HepG2 (cell line): ENCODE results near the gene CLEC7A.

Experiments used
- ARHGAP35 ChIP-seq: sonication (generic); formaldehyde crosslinking; IDR thresholded peaks from 2 replicates; pipeline ENCODE4 v1.9.0; 2022; ENCODE audit warnings: mild to moderate bottlenecking, inconsistent platforms, moderate library complexity, missing genetic modification reagents, borderline replicate concordance
- MYPOP ChIP-seq: sonication (generic); formaldehyde crosslinking; IDR thresholded peaks from 2 replicates; pipeline ENCODE4 v1.8.1; 2023; ENCODE audit warnings: mild to moderate bottlenecking, moderate library complexity, missing genetic modification reagents
- NR3C1 ChIP-seq: sonication (generic); formaldehyde crosslinking; IDR thresholded peaks from 2 replicates; pipeline ENCODE4 v1.4.0; 2020; ENCODE audit warnings: missing genetic modification reagents
- PAX8 ChIP-seq: sonication (generic); formaldehyde crosslinking; IDR thresholded peaks from 2 replicates; pipeline ENCODE4 v1.8.0; 2022; ENCODE audit warnings: mild to moderate bottlenecking, missing genetic modification reagents, borderline replicate concordance
- SIN3A ChIP-seq: IDR thresholded peaks from 2 replicates; pipeline ENCODE4 v1.6.1; 2011; ENCODE audit warnings: low read depth, mild to moderate bottlenecking, control low read depth, low read length, borderline replicate concordance
- U2AF1 ChIP-seq: fragments of 200-400 bp; formaldehyde crosslinking; optimal IDR thresholded peaks from 2 replicates; pipeline ENCODE3; 2017; ENCODE audit warnings: mild to moderate bottlenecking, low read depth, low read length
- ZMYM3 ChIP-seq: sonication (generic); formaldehyde crosslinking; IDR thresholded peaks from 2 replicates; pipeline ENCODE4 v1.5.1; 2020; ENCODE audit warnings: mild to moderate bottlenecking, missing genetic modification reagents
- ZNF10 ChIP-seq: sonication (generic); formaldehyde crosslinking; IDR thresholded peaks from 2 replicates; pipeline ENCODE4 v1.4.0; 2020; ENCODE audit warnings: mild to moderate bottlenecking, low read depth, missing genetic modification reagents, borderline replicate concordance

GRCh38 chr12:10094646-10095395 is 35.2 kb downstream of the CLEC7A start:
- no peak for TF ChIP-seq SIN3A
- TF ChIP-seq ARHGAP35 (CRISPR knock-in tag): no peak
- TF ChIP-seq ZNF10 (CRISPR knock-in tag): no peak
- TF ChIP-seq PAX8 (CRISPR knock-in tag): no peak
- no peak for TF ChIP-seq ZMYM3 (CRISPR knock-in tag)
- TF ChIP-seq NR3C1 (CRISPR knock-in tag): no peak
- TF ChIP-seq U2AF1: no peak
- TF ChIP-seq MYPOP (CRISPR knock-in tag): no peak
